Measurements from ENCODE around the gene MLX.
"Not testable (repeated sequence)": the region's sequence is repeated elsewhere in the genome, so short reads cannot be mapped to it uniquely, and the experiment has no call there.

DNA sequence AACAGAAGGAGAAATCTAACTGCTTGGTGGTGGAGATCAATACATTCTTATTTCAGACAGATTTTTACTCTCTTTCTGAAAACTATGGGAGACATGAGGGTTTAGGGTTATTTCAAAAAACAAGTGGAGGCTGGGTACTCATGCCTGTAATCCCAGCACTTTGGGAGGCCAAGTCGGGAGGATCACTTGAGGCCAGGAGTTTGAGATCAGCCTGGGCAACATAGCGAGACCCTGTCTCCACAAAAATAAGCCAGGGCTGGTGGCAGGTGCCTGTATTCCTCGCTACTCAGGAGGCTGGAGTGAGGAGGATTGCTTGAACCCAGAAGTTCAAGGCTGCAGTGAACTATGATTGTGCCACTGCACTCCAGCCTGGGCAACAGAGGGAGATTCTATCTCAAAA lies 55.1 kb downstream of the MLX start:
- TF ChIP-seq, protein P1, sequence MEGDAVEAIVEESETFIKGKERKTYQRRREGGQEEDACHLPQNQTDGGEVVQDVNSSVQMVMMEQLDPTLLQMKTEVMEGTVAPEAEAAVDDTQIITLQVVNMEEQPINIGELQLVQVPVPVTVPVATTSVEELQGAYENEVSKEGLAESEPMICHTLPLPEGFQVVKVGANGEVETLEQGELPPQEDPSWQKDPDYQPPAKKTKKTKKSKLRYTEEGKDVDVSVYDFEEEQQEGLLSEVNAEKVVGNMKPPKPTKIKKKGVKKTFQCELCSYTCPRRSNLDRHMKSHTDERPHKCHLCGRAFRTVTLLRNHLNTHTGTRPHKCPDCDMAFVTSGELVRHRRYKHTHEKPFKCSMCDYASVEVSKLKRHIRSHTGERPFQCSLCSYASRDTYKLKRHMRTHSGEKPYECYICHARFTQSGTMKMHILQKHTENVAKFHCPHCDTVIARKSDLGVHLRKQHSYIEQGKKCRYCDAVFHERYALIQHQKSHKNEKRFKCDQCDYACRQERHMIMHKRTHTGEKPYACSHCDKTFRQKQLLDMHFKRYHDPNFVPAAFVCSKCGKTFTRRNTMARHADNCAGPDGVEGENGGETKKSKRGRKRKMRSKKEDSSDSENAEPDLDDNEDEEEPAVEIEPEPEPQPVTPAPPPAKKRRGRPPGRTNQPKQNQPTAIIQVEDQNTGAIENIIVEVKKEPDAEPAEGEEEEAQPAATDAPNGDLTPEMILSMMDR (conservative IDR thresholded peaks at IDR 0.05 in 1 of 2, IDR thresholded peaks at IDR 0.05 in 1 of 2; ENCODE audit: low read depth in 1 of 2, low read length in 2 of 2): not testable (repeated sequence)
- not testable (repeated sequence) for TF ChIP-seq EZH2 (IDR thresholded peaks at IDR 0.05; ENCODE audit: low read length, missing control alignments)

Data from fibroblast of lung (primary cell).